Transverse colon (tissue), 4 donors: ENCODE results near the gene MT1H. TPM values are rescaled to one million over a fixed set of nuclear protein-coding genes. Genes with fewer than 3 reads are reported as not detected.

Experiments
- DNase-seq: peaks from one replicate; pipeline ENCODE4 v3.0.0-alpha.2; 2019
- H3K27ac ChIP-seq, 4 donors: fragments of 200-600 bp; sonication (generic); 2 replicates each; pipeline ENCODE4 v1.5.1; 2016 to 2018; ENCODE audit warnings: inconsistent platforms in 4 of 4
- H3K27me3 ChIP-seq: fragments of 200-600 bp; sonication (generic); 2 replicates; pipeline ENCODE4 v1.5.1; 2017; ENCODE audit warnings: inconsistent platforms
- H3K36me3 ChIP-seq, 4 donors: fragments of 200-600 bp; sonication (generic); 2 replicates each; pipeline ENCODE4 v1.5.1; 2017 to 2019; ENCODE audit warnings: inconsistent platforms in 4 of 4
- H3K4me1 ChIP-seq, 4 donors: fragments of 200-600 bp; sonication (generic); 2 replicates each; pipeline ENCODE4 v1.5.1; 2017 to 2020; ENCODE audit warnings: inconsistent platforms in 4 of 4
- H3K4me3 ChIP-seq, 4 donors: fragments of 200-600 bp; sonication (generic); 1 replicate in 1 of 4; 2 replicates in 3 of 4; pipeline versions ENCODE4 v1.5.1 to v1.6.1; 2017 to 2019; ENCODE audit warnings: inconsistent platforms in 4 of 4
- H3K9me3 ChIP-seq, 2 donors: fragments of 200-600 bp; sonication (generic); 2 replicates each; pipeline ENCODE4 v1.5.1; 2017 to 2019; ENCODE audit warnings: inconsistent platforms in 2 of 2
- CTCF ChIP-seq, 5 experiments: fragments of 200-600 bp in 3 of 5; fragments of 450-650 bp in 2 of 5; sonication (generic) in 3 of 5; IDR thresholded peaks; 1 replicate in 2 of 5; 2 replicates in 3 of 5; pipeline ENCODE4 v1.5.1; 2016 to 2017; ENCODE audit warnings: antibody characterized with exemption in 5 of 5, inconsistent platforms in 3 of 5, mild to moderate bottlenecking in 2 of 5, moderate library complexity in 1 of 5
- EP300 ChIP-seq: sonication (generic); formaldehyde crosslinking; IDR thresholded peaks from one replicate; pipeline ENCODE4 v1.6.1; 2017; ENCODE audit warnings: antibody characterized with exemption, low read depth
- POLR2A ChIP-seq: fragments of 450-650 bp; IDR thresholded peaks from one replicate; pipeline ENCODE4 v1.6.1; 2016; ENCODE audit warnings: antibody characterized with exemption, mild to moderate bottlenecking, moderate library complexity
- POLR2AphosphoS5 ChIP-seq, 3 donors: sonication (generic); formaldehyde crosslinking; IDR thresholded peaks; one replicate each; pipeline ENCODE4 v1.6.1; 2016; ENCODE audit warnings: antibody characterized with exemption in 3 of 3
- WGBS, 2 donors: methylation state at CpG; one replicate each; pipeline ENCODE4 v1.1.5; 2018; ENCODE audit warnings: low coverage in 1 of 2; 5-methylcytosine and 5-hydroxymethylcytosine counted together
- in situ Hi-C, 4 donors: fragments of 200-750 bp; cut with MboI; loops; one replicate each; pipeline versions ENCODE4 v1.15.0 to v1.15.1; 2017; ENCODE audit warnings: low sequenced_read_pairs in 3 of 4, low pct_ligation_motif_present in 1 of 4, low pct_unique_long_range_greater_than_20kb in 1 of 4
- intact Hi-C: fragments of 100-400 bp; cut with DNase I; formaldehyde crosslinking; loops from one replicate; pipeline ENCODE4 v1.15.1; 2023; ENCODE audit warnings: low total_unique reads
- total RNA-seq, 4 donors: library from RNA; depleted of rRNA; stranded (reverse); fragments of >200 nt; gene quantifications; one replicate each; pipeline ENCODE4 v1.1.0, GENCODE V29; 2016

The MT1H gene
- total RNA-seq, 4 donors from 2014 or later, result 3.0 to 526 (median 5.6) TPM; not detected in 1

GRCh38 chr16:56700631-56701030 is 31.0 kb downstream of the MT1H start:
- Histone ChIP-seq H3K4me1 (peaks cover 0 to 7% (median 0%) of the 10 kb centered on the region in 4 donors), H3K27me3 (no peaks in the 10 kb centered on the region), H3K36me3 (no peaks in the 10 kb centered on the region), H3K27ac (no peak overlapping the region), H3K4me3 (no peak overlapping the region), H3K9me3 (no peaks in the 10 kb centered on the region)
- 95% methylated on average over 1 of the region's 1 CpG; no CpG with 5 or more reads in 1 of the 2 donors for WGBS, 2 donors
- TF ChIP-seq POLR2A (no peak), CTCF (IDR thresholded peaks at IDR 0.05) (no peak), EP300 (no peak), POLR2AphosphoS5 (IDR thresholded peaks at IDR 0.05) (no peak)
- in situ Hi-C loops (loop anchor here in 3 of 4 donors (5.0 to 10.0 kb wide), 3 partner anchors 116 to 188 kb away; partner anchors contain the start of gene MT3 (in 1 of the 3)), intact Hi-C loops (loop anchor here (5.0 kb wide), 2 partner anchors 123 to 188 kb away; no protein-coding TSS in a partner anchor)
- DNase-seq, result no peak

- no peaks in the 10 kb centered on the region for H3K36me3 ChIP-seq
These were observed 31.9 kb downstream of the MT1H start for GRCh38 chr16:56701534-56701933.

GRCh38 chr16:56702836-56703235 is 33.2 kb downstream of the MT1H start:
- Histone ChIP-seq H3K27me3 (no peaks in the 10 kb centered on the region), H3K27ac (no peak overlapping the region), H3K9me3 (no peaks in the 10 kb centered on the region), H3K4me3 (no peak overlapping the region), H3K36me3 (no peaks in the 10 kb centered on the region), H3K4me1 (peaks cover 0 to 7% (median 0%) of the 10 kb centered on the region in 4 donors)
- intact Hi-C loops, result loop anchor here (5.0 kb wide), 2 partner anchors 126 to 191 kb away; no protein-coding TSS in a partner anchor
- 89 to 100% methylated on average over 1 to 5 of the region's 5 CpGs for WGBS, 2 donors
- no peak for DNase-seq
- no peak for TF ChIP-seq CTCF (IDR thresholded peaks at IDR 0.05)
- TF ChIP-seq EP300, result no peak
- no peak for TF ChIP-seq POLR2A
- no peak for TF ChIP-seq POLR2AphosphoS5 (IDR thresholded peaks at IDR 0.05)
- in situ Hi-C loops, result loop anchor here in 3 of 4 donors (5.0 to 10.0 kb wide), 3 partner anchors 118 to 191 kb away; partner anchors contain the start of gene MT3 (in 1 of the 3)

More at GRCh38 chr16:56701534-56701933, 31.9 kb downstream of the MT1H start:
- intact Hi-C loops (loop anchor here (5.0 kb wide), 2 partner anchors 124 to 189 kb away; no protein-coding TSS in a partner anchor), in situ Hi-C loops (loop anchor here in 3 of 4 donors (5.0 to 10.0 kb wide), 3 partner anchors 117 to 189 kb away; partner anchors contain the start of gene MT3 (in 1 of the 3))
- no peaks in the 10 kb centered on the region for H3K27me3 ChIP-seq
- H3K4me3 ChIP-seq, result no peak overlapping the region
- no peak overlapping the region for H3K27ac ChIP-seq
- H3K4me1 ChIP-seq, result peaks cover 0 to 7% (median 0%) of the 10 kb centered on the region in 4 donors
- 75 to 85% methylated on average over 6 to 7 of the region's 7 CpGs for WGBS, 2 donors
- no peaks in the 10 kb centered on the region for H3K9me3 ChIP-seq
- TF ChIP-seq EP300, result no peak
- no peak for DNase-seq

GRCh38 chr16:56708525-56709442 is 39.2 kb downstream of the MT1H start:
- intact Hi-C loops, result no loop called here
- Histone ChIP-seq H3K4me1 (no peaks in the 10 kb centered on the region), H3K9me3 (no peaks in the 10 kb centered on the region), H3K36me3 (no peaks in the 10 kb centered on the region), H3K4me3 (no peak overlapping the region), H3K27me3 (no peaks in the 10 kb centered on the region), H3K27ac (peak overlapping the region in 1 of 4 donors; percentile 35)
- in situ Hi-C loops, result loop anchor here in 3 of 4 donors (5.0 to 10.0 kb wide), 4 partner anchors 124 to 196 kb away; partner anchors contain the start of gene MT3 (in 1 of the 3)
- 71 to 83% methylated on average over 8 to 13 of the region's 13 CpGs for whole genome bisulfite sequencing, 2 donors
- no peak for DNase-seq
- TF ChIP-seq POLR2AphosphoS5 (IDR thresholded peaks at IDR 0.05) (no peak), POLR2A (peak; percentile 11), CTCF (IDR thresholded peaks at IDR 0.05) (no peak), EP300 (no peak)
